ENCODE measurements around the gene CCT4. TPM values are rescaled to one million over a fixed set of nuclear protein-coding genes. Genes with fewer than 3 reads are reported as not detected.
A peak's percentile ranks its signal among the peaks of the same experiment; 100 is the strongest.

Gene CCT4, protein sequence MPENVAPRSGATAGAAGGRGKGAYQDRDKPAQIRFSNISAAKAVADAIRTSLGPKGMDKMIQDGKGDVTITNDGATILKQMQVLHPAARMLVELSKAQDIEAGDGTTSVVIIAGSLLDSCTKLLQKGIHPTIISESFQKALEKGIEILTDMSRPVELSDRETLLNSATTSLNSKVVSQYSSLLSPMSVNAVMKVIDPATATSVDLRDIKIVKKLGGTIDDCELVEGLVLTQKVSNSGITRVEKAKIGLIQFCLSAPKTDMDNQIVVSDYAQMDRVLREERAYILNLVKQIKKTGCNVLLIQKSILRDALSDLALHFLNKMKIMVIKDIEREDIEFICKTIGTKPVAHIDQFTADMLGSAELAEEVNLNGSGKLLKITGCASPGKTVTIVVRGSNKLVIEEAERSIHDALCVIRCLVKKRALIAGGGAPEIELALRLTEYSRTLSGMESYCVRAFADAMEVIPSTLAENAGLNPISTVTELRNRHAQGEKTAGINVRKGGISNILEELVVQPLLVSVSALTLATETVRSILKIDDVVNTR
- total RNA-seq (99.3 TPM), polyA plus RNA-seq (ENCODE audit: insufficient read depth, low read depth, low replicate concordance) (121 TPM)
- long read RNA-seq, donor 1, transcript CCT4-201 (14 exons, 2,520 nt): major isoform, 42 of 132 reads
- long read RNA-seq, donor 1, partial matches to known transcripts: 90 of 132 reads
- long read RNA-seq, donor 1, other reads (novel, unspliced or antisense): 0 of 132 reads
- long read RNA-seq, donor 2, transcript CCT4-201 (14 exons, 2,520 nt): major isoform, 47 of 159 reads
- long read RNA-seq, donor 2, partial matches to known transcripts: 111 of 159 reads
- long read RNA-seq, donor 2, other reads (novel, unspliced or antisense): 0 of 159 reads
- long read RNA-seq, donor 3, transcript CCT4-201 (14 exons, 2,520 nt): major isoform, 50 of 127 reads
- long read RNA-seq, donor 3, partial matches to known transcripts: 76 of 127 reads
- long read RNA-seq, donor 3, other reads (novel, unspliced or antisense): 0 of 127 reads
- long read RNA-seq, donor 4, transcript CCT4-201 (14 exons, 2,520 nt): major isoform, 44 of 126 reads
- long read RNA-seq, donor 4, partial matches to known transcripts: 81 of 126 reads
- long read RNA-seq, donor 4, other reads (novel, unspliced or antisense): 0 of 126 reads
- long read RNA-seq, donor 5, transcript CCT4-201 (14 exons, 2,520 nt): major isoform, 5 of 5 reads
- long read RNA-seq, donor 5, partial matches to known transcripts: 0 of 5 reads
- long read RNA-seq, donor 5, other reads (novel, unspliced or antisense): 0 of 5 reads
- long read RNA-seq, donor 6, transcript CCT4-201 (14 exons, 2,520 nt): major isoform, 76 of 257 reads
- long read RNA-seq, donor 6, transcript CCT4-202 (2 exons, 388 nt): minor isoform, 5 of 257 reads
- long read RNA-seq, donor 6, partial matches to known transcripts: 176 of 257 reads
- long read RNA-seq, donor 6, other reads (novel, unspliced or antisense): 0 of 257 reads
- long read RNA-seq, donor 7, transcript CCT4-201 (14 exons, 2,520 nt): major isoform, 64 of 77 reads
- long read RNA-seq, donor 7, partial matches to known transcripts: 3 of 77 reads
- long read RNA-seq, donor 7, other reads (novel, unspliced or antisense): 9 of 77 reads
- long read RNA-seq, donor 8, transcript CCT4-201 (14 exons, 2,520 nt): major isoform, 36 of 122 reads
- long read RNA-seq, donor 8, partial matches to known transcripts: 82 of 122 reads
- long read RNA-seq, donor 8, other reads (novel, unspliced or antisense): 0 of 122 reads
- long read RNA-seq, donor 9, transcript CCT4-201 (14 exons, 2,520 nt): major isoform, 20 of 58 reads
- long read RNA-seq, donor 9, partial matches to known transcripts: 38 of 58 reads
- long read RNA-seq, donor 9, other reads (novel, unspliced or antisense): 0 of 58 reads
- long read RNA-seq, donor 10, transcript CCT4-201 (14 exons, 2,520 nt): major isoform, 24 of 127 reads
- long read RNA-seq, donor 10, partial matches to known transcripts: 102 of 127 reads
- long read RNA-seq, donor 10, other reads (novel, unspliced or antisense): 0 of 127 reads

DNA sequence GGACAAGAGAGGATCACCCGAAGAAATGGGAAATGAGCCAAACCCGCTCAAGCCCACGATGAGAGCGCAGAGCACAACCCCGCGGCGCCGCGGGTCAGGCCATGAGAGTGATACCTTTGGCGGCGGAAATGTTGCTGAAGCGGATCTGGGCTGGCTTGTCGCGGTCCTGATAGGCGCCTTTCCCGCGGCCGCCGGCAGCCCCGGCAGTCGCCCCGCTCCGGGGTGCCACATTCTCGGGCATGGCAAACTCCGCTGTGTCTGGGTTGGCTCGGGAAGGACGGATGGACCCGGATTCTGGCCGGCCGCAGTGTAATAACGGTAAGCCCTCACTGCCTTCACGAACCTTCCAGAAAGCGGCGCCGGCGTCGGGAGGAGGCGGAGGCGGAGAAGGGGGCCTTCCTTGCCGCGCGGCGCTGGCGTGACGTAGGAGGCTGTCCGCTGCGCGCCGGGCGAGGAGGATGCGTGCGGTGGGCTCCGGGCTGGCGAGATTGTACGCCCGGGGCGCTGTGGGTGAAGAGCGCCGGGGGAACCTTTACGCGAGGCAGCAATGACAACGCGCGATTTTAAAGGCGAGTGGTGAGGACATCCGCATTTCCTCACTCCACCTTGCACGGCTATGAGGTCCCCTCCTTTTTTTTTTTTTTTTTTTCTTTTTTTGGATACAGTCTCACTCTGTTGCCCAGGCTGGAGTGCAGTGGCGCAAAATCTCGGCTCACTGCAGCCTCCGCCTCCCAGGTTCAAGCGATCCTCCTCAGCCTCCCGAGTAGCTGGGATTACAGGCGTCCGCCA is at the start of gene CCT4:
TSS of gene CCT4 (minus strand) at position 390 of the 789 bp plus-strand sequence. CDS start at position 241, 149 bp downstream.
- FAIRE-seq: no peak

DNA sequence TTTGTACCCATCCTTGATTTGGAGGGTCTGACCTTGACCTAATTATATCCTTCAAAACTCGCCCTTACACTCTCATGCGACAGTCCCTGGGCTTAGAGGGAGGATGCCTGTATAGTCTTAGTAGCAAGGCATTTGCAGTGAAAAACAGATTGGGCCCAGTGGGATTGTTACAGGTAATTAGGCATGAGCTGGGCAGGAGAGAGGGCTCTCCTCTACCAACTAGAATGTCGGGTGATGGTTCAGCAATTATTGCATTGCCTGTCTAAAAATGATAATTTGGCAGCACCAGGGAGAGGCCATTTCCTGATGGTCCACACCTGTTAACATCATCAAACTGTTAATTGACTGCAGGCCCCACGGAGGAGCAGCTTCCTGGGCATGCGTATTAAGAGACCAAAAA is 49.4 kb upstream of the CCT4 start:
- Histone ChIP-seq H3K27me3 (ENCODE audit: control insufficient read depth, insufficient read depth, low read length) (no peaks in the 10 kb centered on the region), H3K27ac (ENCODE audit: low read depth in 2 of 2, low read length in 2 of 2) (no peak overlapping the region), H3K9ac (ENCODE audit: low read length in 3 of 3) (no peak overlapping the region), H3K9me3 (ENCODE audit: control insufficient read depth in 2 of 3, insufficient read depth in 1 of 3, low read length in 3 of 3) (no peaks in the 10 kb centered on the region), H3K4me3 (ENCODE audit: low read length in 3 of 3) (no peak overlapping the region), H3K4me1 (ENCODE audit: control insufficient read depth in 2 of 3, insufficient read depth in 2 of 3, low read depth in 1 of 3, low read length in 3 of 3) (peaks cover 0 to 6% (median 5%) of the 10 kb centered on the region in 3 donors), H3K36me3 (ENCODE audit: control insufficient read depth in 2 of 3, insufficient read depth in 3 of 3, low read length in 3 of 3) (no peaks in the 10 kb centered on the region)
- FAIRE-seq: no peak
- intact Hi-C loops (cut with DNase I): no loop called here
- DNase-seq: no peak
- TF ChIP-seq, protein P1, sequence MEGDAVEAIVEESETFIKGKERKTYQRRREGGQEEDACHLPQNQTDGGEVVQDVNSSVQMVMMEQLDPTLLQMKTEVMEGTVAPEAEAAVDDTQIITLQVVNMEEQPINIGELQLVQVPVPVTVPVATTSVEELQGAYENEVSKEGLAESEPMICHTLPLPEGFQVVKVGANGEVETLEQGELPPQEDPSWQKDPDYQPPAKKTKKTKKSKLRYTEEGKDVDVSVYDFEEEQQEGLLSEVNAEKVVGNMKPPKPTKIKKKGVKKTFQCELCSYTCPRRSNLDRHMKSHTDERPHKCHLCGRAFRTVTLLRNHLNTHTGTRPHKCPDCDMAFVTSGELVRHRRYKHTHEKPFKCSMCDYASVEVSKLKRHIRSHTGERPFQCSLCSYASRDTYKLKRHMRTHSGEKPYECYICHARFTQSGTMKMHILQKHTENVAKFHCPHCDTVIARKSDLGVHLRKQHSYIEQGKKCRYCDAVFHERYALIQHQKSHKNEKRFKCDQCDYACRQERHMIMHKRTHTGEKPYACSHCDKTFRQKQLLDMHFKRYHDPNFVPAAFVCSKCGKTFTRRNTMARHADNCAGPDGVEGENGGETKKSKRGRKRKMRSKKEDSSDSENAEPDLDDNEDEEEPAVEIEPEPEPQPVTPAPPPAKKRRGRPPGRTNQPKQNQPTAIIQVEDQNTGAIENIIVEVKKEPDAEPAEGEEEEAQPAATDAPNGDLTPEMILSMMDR (IDR thresholded peaks at IDR 0.05; ENCODE audit: borderline replicate concordance, extremely low read depth, insufficient read depth): no peak

More for the DNA sequence above, at the start of gene CCT4:
- peak within 1 kb of the TSS; percentile 99 to 100 for H3K27ac ChIP-seq (ENCODE audit: low read depth in 2 of 2, low read length in 2 of 2)
- peak within 1 kb of the TSS; percentile 96 to 100 (median 99) for H3K4me3 ChIP-seq (ENCODE audit: low read length in 3 of 3)
- intact Hi-C loops (cut with DNase I): no loop called here
- peak; percentile 91 to 96 (median 94) for DNase-seq
- H3K9me3 ChIP-seq (ENCODE audit: control insufficient read depth in 2 of 3, insufficient read depth in 1 of 3, low read length in 3 of 3): no peaks in the 10 kb centered on the region
- H3K27me3 ChIP-seq (ENCODE audit: control insufficient read depth, insufficient read depth, low read length): no peaks in the 10 kb centered on the region
- peaks cover 0 to 6% (median 4%) of the 10 kb centered on the region in 3 donors for H3K4me1 ChIP-seq (ENCODE audit: control insufficient read depth in 2 of 3, insufficient read depth in 2 of 3, low read depth in 1 of 3, low read length in 3 of 3)
- H3K36me3 ChIP-seq (ENCODE audit: control insufficient read depth in 2 of 3, insufficient read depth in 3 of 3, low read length in 3 of 3): peaks cover 0 to 2% (median 2%) of the 10 kb centered on the region in 3 donors
- H3K9ac ChIP-seq (ENCODE audit: low read length in 3 of 3): peak within 1 kb of the TSS; percentile 98 to 100 (median 99)
- TF ChIP-seq, protein P1 (IDR thresholded peaks at IDR 0.05; ENCODE audit: borderline replicate concordance, extremely low read depth, insufficient read depth): no peak

All from kidney (tissue), 22 donors.